ENCODE measurements around the gene OR2A2. TPM values are rescaled to one million over a fixed set of nuclear protein-coding genes. Genes with fewer than 3 reads are reported as not detected.

Gene OR2A2
- polyA plus RNA-seq, 4 donors: not detected

DNA sequence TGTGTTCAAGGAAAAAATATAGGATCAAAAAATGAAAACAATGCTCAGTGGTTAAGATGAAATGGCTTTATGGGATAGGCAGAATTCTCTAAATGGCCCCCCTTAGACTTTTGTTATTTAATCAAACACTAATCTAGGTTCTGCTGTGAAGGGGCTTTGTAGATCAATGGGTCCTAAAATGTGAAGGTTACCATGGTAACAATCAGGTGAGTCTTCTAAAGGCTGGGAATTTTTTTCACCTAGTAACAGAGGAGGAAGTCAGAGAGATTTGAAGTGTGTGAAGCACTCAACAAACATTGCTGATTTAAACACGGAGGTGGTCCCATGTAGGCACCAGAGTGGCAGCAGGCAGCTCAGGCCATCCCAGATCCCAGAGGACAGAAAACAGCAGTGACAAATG is 24.7 kb downstream of the OR2A2 start:
- DNase-seq (ENCODE audit: low read depth in 4 of 4, low spot score in 3 of 4): no peak

- no peak for DNase-seq (ENCODE audit: low read depth in 4 of 4, low spot score in 3 of 4)
Observed at GRCh38 chr7:144137501-144137900, 28.1 kb downstream of the OR2A2 start.

DNA sequence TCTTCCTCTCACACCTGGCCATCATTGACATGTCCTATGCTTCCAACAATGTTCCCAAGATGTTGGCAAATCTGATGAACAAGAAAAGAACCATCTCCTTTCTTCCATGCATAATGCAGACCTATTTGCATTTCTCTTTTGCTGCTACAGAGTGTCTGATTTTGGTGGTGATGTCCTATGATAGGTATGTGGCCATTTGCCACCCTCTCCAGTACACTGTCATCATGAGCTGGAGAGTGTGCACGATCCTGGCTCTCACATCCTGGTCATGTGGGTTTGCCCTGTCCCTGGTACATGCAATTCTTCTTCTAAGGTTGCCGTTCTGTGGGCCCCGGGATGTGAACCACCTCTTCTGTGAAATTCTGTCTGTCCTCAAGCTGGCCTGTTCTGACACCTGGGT is 32.8 kb downstream of the OR2A2 start:
- no peak for DNase-seq (ENCODE audit: low read depth in 4 of 4, low spot score in 3 of 4)

GRCh38 chr7:144144426-144144825 is 35.0 kb downstream of the OR2A2 start:
- no peak for DNase-seq (ENCODE audit: low read depth in 4 of 4, low spot score in 3 of 4)

- no peak for DNase-seq (ENCODE audit: low read depth in 4 of 4, low spot score in 3 of 4)
Observed at GRCh38 chr7:144148224-144148827, 38.9 kb downstream of the OR2A2 start.

DNA sequence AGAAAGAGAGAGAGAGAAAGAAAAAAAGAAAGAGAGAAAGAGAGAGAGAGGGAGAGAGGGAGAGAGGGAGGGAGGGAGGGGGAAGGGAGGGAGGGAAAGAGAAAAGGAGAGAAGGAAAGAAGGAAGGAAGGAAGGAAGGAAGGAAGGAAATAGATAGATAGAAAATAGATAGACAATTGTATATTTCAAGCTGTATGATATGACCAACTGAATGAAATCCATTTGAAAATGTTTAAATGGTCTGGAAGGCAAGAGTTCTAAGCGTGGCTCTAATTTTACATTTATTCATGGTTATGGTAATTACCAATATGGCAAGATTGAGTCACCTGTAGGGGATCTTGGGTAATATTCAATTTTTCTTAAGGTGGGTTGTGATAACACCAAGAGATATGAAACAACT is 49.5 kb downstream of the OR2A2 start:
- no peak for DNase-seq (ENCODE audit: low read depth in 4 of 4, low spot score in 3 of 4)

Other genes with a start within 250 kb of the OR2A2 start
- gene TCAF1, start 207.4 kb upstream of the OR2A2 start, polyA plus RNA-seq (ENCODE audit: insufficient read length in 4 of 4): 10 to 100 TPM; 74.8 to 88.0 (median 86.3) TPM
- gene OR2F2, start 174.3 kb upstream of the OR2A2 start, polyA plus RNA-seq (ENCODE audit: insufficient read length in 4 of 4): not detected
- under 1 TPM in 1 of 4 donors, not detected in 3; 0.06 TPM for gene OR2F1, start 154.7 kb upstream of the OR2A2 start, polyA plus RNA-seq (ENCODE audit: insufficient read length in 4 of 4)
- not detected for gene OR6B1, start 109.3 kb upstream of the OR2A2 start, polyA plus RNA-seq (ENCODE audit: insufficient read length in 4 of 4)
- gene OR2A5, start 60.6 kb upstream of the OR2A2 start, polyA plus RNA-seq (ENCODE audit: insufficient read length in 4 of 4): under 1 TPM in 3 of 4 donors, not detected in 1; 0.07 to 0.17 (median 0.10) TPM
- not detected for gene OR2A25, start 39.8 kb upstream of the OR2A2 start, polyA plus RNA-seq (ENCODE audit: insufficient read length in 4 of 4)
- gene OR2A12, start 23.3 kb upstream of the OR2A2 start, polyA plus RNA-seq (ENCODE audit: insufficient read length in 4 of 4): under 1 TPM in 1 of 4 donors, not detected in 3; 0.03 TPM
- not detected for gene OR2A14, start 13.6 kb downstream of the OR2A2 start, polyA plus RNA-seq (ENCODE audit: insufficient read length in 4 of 4)
- gene CTAGE4, start 73.9 kb downstream of the OR2A2 start, polyA plus RNA-seq (ENCODE audit: insufficient read length in 4 of 4): 10 to 100 TPM in 1 of 4 donors, 1 to 10 TPM in 3; 3.6 to 12.6 (median 6.8) TPM
- 10 to 100 TPM; 20.5 to 24.6 (median 23.9) TPM for gene ARHGEF35, start 86.2 kb downstream of the OR2A2 start, polyA plus RNA-seq (ENCODE audit: insufficient read length in 4 of 4)
- gene OR2A42, start 130.0 kb downstream of the OR2A2 start, polyA plus RNA-seq (ENCODE audit: insufficient read length in 4 of 4): 1 to 10 TPM; 1.1 to 2.1 (median 1.4) TPM
- gene OR2A7, start 155.2 kb downstream of the OR2A2 start, polyA plus RNA-seq (ENCODE audit: insufficient read length in 4 of 4): 10 to 100 TPM in 2 of 4 donors, 1 to 10 TPM in 2; 7.8 to 15.2 (median 10.0) TPM
- gene CTAGE8, start 159.7 kb downstream of the OR2A2 start, polyA plus RNA-seq (ENCODE audit: insufficient read length in 4 of 4): 1 to 10 TPM; 5.2 to 7.2 (median 6.4) TPM
- gene OR2A1, start 202.8 kb downstream of the OR2A2 start, polyA plus RNA-seq (ENCODE audit: insufficient read length in 4 of 4): 1 to 10 TPM in 1 of 4 donors, under 1 TPM in 2, not detected in 1; 0.27 to 1.1 (median 0.79) TPM
- 10 to 100 TPM; 19.3 to 36.9 (median 20.4) TPM for gene ARHGEF5, start 245.8 kb downstream of the OR2A2 start, polyA plus RNA-seq (ENCODE audit: insufficient read length in 4 of 4)